Measurements from ENCODE around the gene TLCD5. TPM values are rescaled to one million over a fixed set of nuclear protein-coding genes. Genes with fewer than 3 reads are reported as not detected.

Gene TLCD5
- total RNA-seq, 2 donors from 2014 or later = 0.62 to 1.3 TPM

DNA sequence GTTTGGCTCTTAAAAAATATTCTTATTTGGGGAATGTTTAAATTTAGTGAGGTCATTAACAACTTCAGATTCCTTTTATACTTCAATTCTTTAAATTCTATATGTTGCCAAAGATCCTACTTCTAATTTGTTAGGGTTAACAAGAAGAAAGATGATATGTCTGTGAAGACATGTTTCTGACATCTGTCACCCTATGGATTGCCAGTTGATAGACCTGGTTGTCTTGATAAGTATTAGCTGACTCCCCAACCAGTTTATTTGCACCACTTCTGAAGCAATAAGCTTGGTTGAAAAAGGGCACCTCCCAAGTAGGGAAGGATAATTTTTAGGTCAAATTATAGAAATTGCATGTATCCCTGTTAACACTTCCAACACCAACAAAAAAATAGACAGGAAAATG, 40.4 kb downstream of the TLCD5 start:
- H3K27ac ChIP-seq = no peak overlapping the region
- no peak overlapping the region for H3K9ac ChIP-seq (ENCODE audit: low read depth in 2 of 2, low read length in 2 of 2)
- no peak for DNase-seq
- H3K4me1 ChIP-seq = no peaks in the 10 kb centered on the region
- intact Hi-C loops (cut with DNase I) = no loop called here
- no peaks in the 10 kb centered on the region for H3K36me3 ChIP-seq
- H3K4me3 ChIP-seq = no peak overlapping the region
- H3K27me3 ChIP-seq = no peaks in the 10 kb centered on the region
- TF ChIP-seq, protein P1, sequence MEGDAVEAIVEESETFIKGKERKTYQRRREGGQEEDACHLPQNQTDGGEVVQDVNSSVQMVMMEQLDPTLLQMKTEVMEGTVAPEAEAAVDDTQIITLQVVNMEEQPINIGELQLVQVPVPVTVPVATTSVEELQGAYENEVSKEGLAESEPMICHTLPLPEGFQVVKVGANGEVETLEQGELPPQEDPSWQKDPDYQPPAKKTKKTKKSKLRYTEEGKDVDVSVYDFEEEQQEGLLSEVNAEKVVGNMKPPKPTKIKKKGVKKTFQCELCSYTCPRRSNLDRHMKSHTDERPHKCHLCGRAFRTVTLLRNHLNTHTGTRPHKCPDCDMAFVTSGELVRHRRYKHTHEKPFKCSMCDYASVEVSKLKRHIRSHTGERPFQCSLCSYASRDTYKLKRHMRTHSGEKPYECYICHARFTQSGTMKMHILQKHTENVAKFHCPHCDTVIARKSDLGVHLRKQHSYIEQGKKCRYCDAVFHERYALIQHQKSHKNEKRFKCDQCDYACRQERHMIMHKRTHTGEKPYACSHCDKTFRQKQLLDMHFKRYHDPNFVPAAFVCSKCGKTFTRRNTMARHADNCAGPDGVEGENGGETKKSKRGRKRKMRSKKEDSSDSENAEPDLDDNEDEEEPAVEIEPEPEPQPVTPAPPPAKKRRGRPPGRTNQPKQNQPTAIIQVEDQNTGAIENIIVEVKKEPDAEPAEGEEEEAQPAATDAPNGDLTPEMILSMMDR (IDR thresholded peaks at IDR 0.05) = no peak
- no peaks in the 10 kb centered on the region for H3K9me3 ChIP-seq

DNA sequence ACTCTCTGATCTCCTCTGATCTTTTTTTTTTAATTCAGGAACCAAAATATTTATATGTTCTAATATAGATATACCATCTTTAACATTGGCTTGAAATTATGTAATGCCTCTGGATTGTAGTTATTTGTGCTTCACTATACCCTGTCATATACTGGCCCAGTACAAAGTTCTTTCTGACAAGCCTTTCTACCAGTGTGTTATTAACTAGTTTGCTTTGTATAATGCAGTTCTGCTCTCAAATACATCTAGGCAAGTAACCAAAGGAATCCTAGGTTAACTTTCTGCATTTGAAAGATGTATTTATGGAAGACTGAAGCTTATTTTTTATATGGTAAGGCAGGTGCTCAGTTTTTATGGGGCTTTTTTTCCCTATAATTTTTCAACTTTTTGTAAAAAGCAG, 47.2 kb downstream of the TLCD5 start:
- Histone ChIP-seq H3K4me1 (peaks cover 3% of the 10 kb centered on the region), H3K9ac (ENCODE audit: low read depth in 2 of 2, low read length in 2 of 2) (no peak overlapping the region), H3K27me3 (no peaks in the 10 kb centered on the region), H3K36me3 (no peaks in the 10 kb centered on the region), H3K9me3 (no peaks in the 10 kb centered on the region), H3K27ac (no peak overlapping the region), H3K4me3 (no peak overlapping the region)
- TF ChIP-seq, protein P1 (IDR thresholded peaks at IDR 0.05) = no peak
- no peak for DNase-seq
- intact Hi-C loops (cut with DNase I) = no loop called here

DNA sequence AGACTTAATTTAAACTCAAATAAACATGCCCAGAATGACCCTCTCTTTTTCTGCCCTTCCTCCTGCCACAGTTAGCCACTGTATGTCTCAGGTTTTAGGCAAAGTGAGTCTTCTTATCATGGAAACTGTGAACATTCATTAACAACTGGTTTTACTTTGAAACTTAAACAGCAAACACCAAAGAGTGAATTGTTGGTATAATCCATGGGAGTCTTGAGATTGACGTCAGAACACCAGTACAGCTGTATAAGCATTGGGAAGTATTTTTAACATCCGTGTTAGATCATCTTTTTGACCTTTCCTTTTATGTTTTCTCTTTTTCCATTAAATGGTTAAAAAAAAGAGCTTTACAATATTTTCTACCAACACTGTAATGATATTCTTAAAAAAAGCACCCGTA, 50.0 kb downstream of the TLCD5 start:
- TF ChIP-seq, protein P1 (IDR thresholded peaks at IDR 0.05) = no peak
- no peak overlapping the region for H3K9ac ChIP-seq (ENCODE audit: low read depth in 2 of 2, low read length in 2 of 2)
- no peaks in the 10 kb centered on the region for H3K27me3 ChIP-seq
- no peak for DNase-seq
- intact Hi-C loops (cut with DNase I) = no loop called here
- H3K36me3 ChIP-seq = no peaks in the 10 kb centered on the region
- no peak overlapping the region for H3K27ac ChIP-seq
- no peak overlapping the region for H3K4me3 ChIP-seq
- no peaks in the 10 kb centered on the region for H3K9me3 ChIP-seq
- peaks cover 3% of the 10 kb centered on the region for H3K4me1 ChIP-seq

DNA sequence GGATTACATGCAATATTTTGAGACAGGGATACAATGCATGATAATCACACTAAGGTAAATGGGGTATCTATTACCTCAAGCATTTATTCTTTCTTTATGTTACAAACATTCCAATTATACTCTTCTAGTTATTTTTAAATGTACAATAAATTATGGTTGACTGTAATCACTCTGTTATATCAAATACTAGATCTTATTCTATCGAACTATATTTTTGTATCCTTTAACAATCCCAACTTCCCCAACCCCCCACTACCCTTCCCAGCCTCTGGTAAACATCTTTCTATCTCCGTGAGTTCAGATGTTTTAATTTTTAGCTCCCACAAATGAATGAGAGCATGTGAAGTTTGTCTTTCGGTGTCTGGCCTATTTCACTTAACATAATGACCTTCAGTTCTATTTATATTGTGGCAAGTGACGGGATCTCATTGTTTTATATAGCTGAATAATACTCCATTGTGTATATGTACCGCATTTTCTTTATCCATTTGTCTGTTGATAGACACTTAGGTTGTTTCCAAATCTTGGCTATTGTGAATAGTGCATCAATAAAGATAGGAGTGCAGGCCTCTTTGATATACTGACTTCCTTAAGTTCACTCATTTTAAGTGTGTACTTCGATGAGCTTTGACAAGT, 51.6 kb downstream of the TLCD5 start:
- Histone ChIP-seq H3K27me3 (no peaks in the 10 kb centered on the region), H3K9ac (ENCODE audit: low read depth in 2 of 2, low read length in 2 of 2) (no peak overlapping the region), H3K9me3 (no peaks in the 10 kb centered on the region), H3K4me3 (no peak overlapping the region), H3K4me1 (no peaks in the 10 kb centered on the region), H3K36me3 (no peaks in the 10 kb centered on the region), H3K27ac (no peak overlapping the region)
- TF ChIP-seq, protein P1 (IDR thresholded peaks at IDR 0.05) = no peak
- DNase-seq = no peak
- intact Hi-C loops (cut with DNase I) = no loop called here

DNA sequence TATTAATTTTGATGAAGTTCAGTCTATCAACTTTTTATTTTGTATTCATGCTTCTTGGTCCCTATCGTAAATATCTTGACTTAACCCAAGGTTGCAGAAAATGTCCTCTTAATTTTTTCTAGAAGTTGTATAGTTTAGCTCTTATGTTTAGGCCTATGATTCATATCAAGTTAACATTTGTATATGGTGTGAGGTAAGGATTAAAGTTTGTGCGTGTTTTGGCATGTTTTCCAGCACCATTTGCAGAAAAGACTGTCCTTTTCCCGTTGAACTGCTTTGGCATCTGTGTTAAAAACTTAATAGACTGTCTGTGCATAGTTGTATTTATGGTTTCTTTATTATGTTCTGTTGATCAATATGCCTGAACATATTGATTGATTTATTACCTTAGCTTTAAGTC, 53.4 kb downstream of the TLCD5 start:
- H3K4me3 ChIP-seq = no peak overlapping the region
- H3K4me1 ChIP-seq = no peaks in the 10 kb centered on the region
- H3K27ac ChIP-seq = no peak overlapping the region
- TF ChIP-seq, protein P1 (IDR thresholded peaks at IDR 0.05) = no peak
- H3K9me3 ChIP-seq = no peaks in the 10 kb centered on the region
- DNase-seq = no peak
- intact Hi-C loops (cut with DNase I) = no loop called here
- no peaks in the 10 kb centered on the region for H3K27me3 ChIP-seq
- H3K36me3 ChIP-seq = no peaks in the 10 kb centered on the region
- H3K9ac ChIP-seq (ENCODE audit: low read depth in 2 of 2, low read length in 2 of 2) = no peak overlapping the region
